Right lobe of liver (tissue), 6 donors: Measurements from ENCODE around the gene ZCCHC10. TPM values are rescaled to one million over a fixed set of nuclear protein-coding genes. Genes with fewer than 3 reads are reported as not detected.

Experiments
- ATAC-seq, 4 donors: fragments of 200-7000 bp; cut with Tn5 transposase; one replicate each; pipeline ENCODE4 v1.9.1; 2020; ENCODE audit warnings: mild to moderate bottlenecking in 4 of 4, moderate library complexity in 4 of 4
- DNase-seq, 3 donors: peaks; one replicate each; pipeline ENCODE4 v3.0.0-alpha.2; 2020
- H3K27ac ChIP-seq, 3 donors: fragments of 200-600 bp; one replicate each; pipeline ENCODE4 v1.8.0; 2022
- H3K27me3 ChIP-seq, 2 donors: fragments of 200-600 bp; one replicate each; pipeline ENCODE4 v1.8.0; 2022
- H3K36me3 ChIP-seq, 4 donors: fragments of 200-600 bp; sonication (generic) in 1 of 4; one replicate each; pipeline versions ENCODE4 v1.5.1 to v1.8.0; 2017 to 2022; ENCODE audit warnings: control low read depth in 1 of 4
- H3K4me1 ChIP-seq, 4 donors: fragments of 200-600 bp; sonication (generic) in 1 of 4; one replicate each; pipeline versions ENCODE4 v1.5.1 to v1.8.0; 2017 to 2022; ENCODE audit warnings: control low read depth in 1 of 4
- H3K4me3 ChIP-seq, 3 donors: fragments of 200-600 bp; one replicate each; pipeline ENCODE4 v1.8.0; 2022
- H3K9me3 ChIP-seq, 4 donors: fragments of 200-600 bp; sonication (generic) in 1 of 4; one replicate each; pipeline versions ENCODE4 v1.5.1 to v1.8.0; 2017 to 2022; ENCODE audit warnings: control low read depth in 1 of 4
- CTCF ChIP-seq, 4 donors: fragments of 200-600 bp in 3 of 4; fragments of 450-650 bp in 1 of 4; IDR thresholded peaks; one replicate each; pipeline versions ENCODE4 v1.5.1 to v1.8.0; 2016 to 2022; ENCODE audit warnings: antibody characterized with exemption in 4 of 4, mild to moderate bottlenecking in 2 of 4
- POLR2A ChIP-seq: fragments of 450-650 bp; IDR thresholded peaks from one replicate; pipeline ENCODE4 v1.6.1; 2017; ENCODE audit warnings: antibody characterized with exemption, mild to moderate bottlenecking
- whole genome bisulfite sequencing: methylation state at CpG from one replicate; pipeline ENCODE4 v1.1.6; 2018; ENCODE audit warnings: low coverage, low lambda C conversion rate; ENCODE audit not compliant: insufficient coverage; ENCODE audit errors: missing lambda C conversion rate; 5-methylcytosine and 5-hydroxymethylcytosine counted together
- intact Hi-C, 2 donors: fragments of 100-400 bp; cut with DNase I; formaldehyde crosslinking; loops; one replicate each; pipeline versions ENCODE4 v1.11.2 to v1.14.1; 2022
- total RNA-seq, 6 experiments: library from RNA; depleted of rRNA in 2 of 6; stranded (reverse); fragments of >200 nt in 2 of 6; fragmentation: NEBNext Ultra II Directional in 3 of 6; extraction: Animal tissue kit (Norgen Biotek cat#: 25700) in 3 of 6; gene quantifications; one replicate each; pipeline versions ENCODE4 v1.1.0 to v1.2.4, GENCODE V29; 2016 to 2023
- donor health status: DM: no; HTN: yes; CAD: no.
- donor health status: DM: no; HTN: no; CAD: no.
- donor health status: DM: no; HTN: no; CAD: no.
- donor health status: DM: no; HTN: yes; CAD: no.
- donor health status: DM: no; HTN: yes; CAD: no.

Gene ZCCHC10
- total RNA-seq, 6 experiments from 2014 or later: 2.6 to 11.0 (median 9.0) TPM

- no peak for ATAC-seq
- TF ChIP-seq CTCF (IDR thresholded peaks at IDR 0.05) (no peak), POLR2A (no peak)
- 80% methylated on average over 7 of the region's 7 CpGs for WGBS
Observed at GRCh38 chr5:133054697-133055471, 28.5 kb upstream of the ZCCHC10 start.

GRCh38 chr5:133053448-133053847, 27.1 kb upstream of the ZCCHC10 start:
- WGBS: 92% methylated on average over 9 of the region's 15 CpGs
- intact Hi-C loops: no loop called here
- peak overlapping the region; percentile 74 to 85 (median 77) for H3K4me3 ChIP-seq
- TF ChIP-seq POLR2A (no peak), CTCF (IDR thresholded peaks at IDR 0.05) (no peak)
- peaks cover 0 to 38% (median 13%) of the 10 kb centered on the region in 4 donors for H3K4me1 ChIP-seq
- H3K27ac ChIP-seq: peak overlapping the region in 1 of 3 donors; percentile 100
- ATAC-seq (no peak), DNase-seq (peak in 1 of 3 donors; percentile 23)
- H3K27me3 ChIP-seq: no peaks in the 10 kb centered on the region
- H3K36me3 ChIP-seq: no peaks in the 10 kb centered on the region
- H3K9me3 ChIP-seq: no peaks in the 10 kb centered on the region

More at GRCh38 chr5:133054697-133055471, 28.5 kb upstream of the ZCCHC10 start:
- Histone ChIP-seq H3K27me3 (no peaks in the 10 kb centered on the region), H3K27ac (no peak overlapping the region), H3K4me3 (no peak overlapping the region), H3K36me3 (no peaks in the 10 kb centered on the region), H3K4me1 (peaks cover 0 to 37% (median 9%) of the 10 kb centered on the region in 4 donors), H3K9me3 (no peaks in the 10 kb centered on the region)
- intact Hi-C loops: no loop called here
- no peak for DNase-seq

GRCh38 chr5:133052317-133053175, 26.2 kb upstream of the ZCCHC10 start:
- intact Hi-C loops: no loop called here

More at GRCh38 chr5:133052317-133053175, 26.2 kb upstream of the ZCCHC10 start:
- ATAC-seq (peak; percentile 57 to 67 (median 62)), DNase-seq (peak; percentile 85 to 87 (median 86))
- Histone ChIP-seq H3K27me3 (no peaks in the 10 kb centered on the region), H3K27ac (peak overlapping the region; percentile 99 to 100 (median 100)), H3K9me3 (no peaks in the 10 kb centered on the region), H3K36me3 (no peaks in the 10 kb centered on the region), H3K4me3 (peak overlapping the region; percentile 74 to 85 (median 77)), H3K4me1 (peaks cover 0 to 38% (median 13%) of the 10 kb centered on the region in 4 donors)
- 0% methylated on average over 35 of the region's 59 CpGs for WGBS
- TF ChIP-seq CTCF (IDR thresholded peaks at IDR 0.05): no peak
- no peak for TF ChIP-seq POLR2A
